Esophagus squamous epithelium (tissue), 5 donors: ENCODE measurements around the gene CXCR4. TPM values are rescaled to one million over a fixed set of nuclear protein-coding genes. Genes with fewer than 3 reads are reported as not detected.

Experiments
- DNase-seq: peaks from one replicate; lab custom pipeline; 2025; lab: John Stamatoyannopoulos, UW
- H3K27ac ChIP-seq, 4 donors: fragments of 200-600 bp; sonication (generic); one replicate each; pipeline ENCODE4 v1.5.1; 2016 to 2019; ENCODE audit warnings: mild to moderate bottlenecking in 1 of 4
- H3K27me3 ChIP-seq, 4 donors: fragments of 200-600 bp; sonication (generic); 1 replicate in 3 of 4; 2 replicates in 1 of 4; pipeline versions ENCODE4 v1.5.1 to v1.6.0; 2017 to 2021; ENCODE audit warnings: antibody characterized with exemption in 1 of 4
- H3K36me3 ChIP-seq, 3 donors: fragments of 200-600 bp; sonication (generic); one replicate each; pipeline ENCODE4 v1.5.1; 2016 to 2019
- H3K4me1 ChIP-seq, 3 donors: fragments of 200-600 bp; sonication (generic); one replicate each; pipeline ENCODE4 v1.5.1; 2017 to 2019
- H3K4me3 ChIP-seq, 4 donors: fragments of 200-600 bp; sonication (generic); 1 replicate in 3 of 4; 2 replicates in 1 of 4; pipeline ENCODE4 v1.5.1; 2016 to 2019; ENCODE audit warnings: mild to moderate bottlenecking in 2 of 4, moderate library complexity in 1 of 4
- H3K9me3 ChIP-seq, 3 donors: fragments of 200-600 bp; sonication (generic); one replicate each; pipeline ENCODE4 v1.5.1; 2016 to 2019
- CTCF ChIP-seq, 6 experiments: fragments of 450-650 bp in 4 of 6; fragments of 200-600 bp in 2 of 6; sonication (generic) in 2 of 6; IDR thresholded peaks; one replicate each; pipeline ENCODE4 v1.5.1; 2016 to 2019; ENCODE audit warnings: antibody characterized with exemption in 6 of 6, mild to moderate bottlenecking in 4 of 6, moderate library complexity in 4 of 6
- POLR2A ChIP-seq, 4 donors: fragments of 450-650 bp; IDR thresholded peaks; one replicate each; pipeline ENCODE4 v1.6.1; 2017; ENCODE audit warnings: antibody characterized with exemption in 4 of 4, mild to moderate bottlenecking in 4 of 4, moderate library complexity in 3 of 4
- WGBS, 2 donors: methylation state at CpG; one replicate each; pipeline ENCODE4 v1.1.5; 2018; 5-methylcytosine and 5-hydroxymethylcytosine counted together
- intact Hi-C: fragments of 100-400 bp; cut with DNase I; formaldehyde crosslinking; loops from one replicate; pipeline ENCODE4 v1.15.0; 2022
- total RNA-seq, 4 donors: library from RNA; depleted of rRNA; stranded (reverse); fragments of >200 nt; gene quantifications; one replicate each; pipeline ENCODE4 v1.1.0, GENCODE V29; 2016
- donor health status: DM: yes; HTN: yes; CAD: no.

CXCR4 gene
- total RNA-seq, 4 donors from 2014 or later, result 5.7 to 28.6 (median 10.0) TPM

GRCh38 chr2:136065384-136065783 lies 52.6 kb downstream of the CXCR4 start:
- Histone ChIP-seq H3K36me3 (no peaks in the 10 kb centered on the region), H3K4me1 (no peaks in the 10 kb centered on the region), H3K27me3 (peaks cover 0 to 7% (median 0%) of the 10 kb centered on the region in 4 donors), H3K4me3 (no peak overlapping the region), H3K9me3 (no peaks in the 10 kb centered on the region), H3K27ac (no peak overlapping the region)
- TF ChIP-seq POLR2A (IDR thresholded peaks at IDR 0.05), result no peak
- TF ChIP-seq CTCF (IDR thresholded peaks at IDR 0.05), result no peak
- 23 to 70% methylated on average over 2 of the region's 2 CpGs for WGBS, 2 donors
- intact Hi-C loops, result no loop called here
- DNase-seq, result no peak

Other genes starting within 250 kb of the CXCR4 start
- 10 to 100 TPM in 3 of 4 donors, 1 to 10 TPM in 1; 9.0 to 25.5 (median 16.6) TPM for gene MCM6, start 241.7 kb downstream of the CXCR4 start, total RNA-seq
- gene DARS1, start 132.5 kb downstream of the CXCR4 start, total RNA-seq, result 100 to 1,000 TPM in 1 of 4 donors, 10 to 100 TPM in 3; 38.4 to 104 (median 84.3) TPM